NK-92 (cell line): ENCODE results near the gene CHN2.

Experiments used
- DNase-seq: peaks from one replicate; lab custom pipeline; 2025; ENCODE audit not compliant: unreplicated experiment; lab: John Stamatoyannopoulos, UW

Gene CHN2

GRCh38 chr7:29458933-29459332 is 264.4 kb downstream of the CHN2 start:
- no peak for DNase-seq

- no peak for DNase-seq
Measured at GRCh38 chr7:29459589-29459988, 265.0 kb downstream of the CHN2 start.

- DNase-seq = no peak
Measured at GRCh38 chr7:29461996-29462395, 267.4 kb downstream of the CHN2 start.

- DNase-seq = no peak
Measured at GRCh38 chr7:29463504-29464158, 269.1 kb downstream of the CHN2 start.

- no peak for DNase-seq
Measured at GRCh38 chr7:29464753-29465152, 270.2 kb downstream of the CHN2 start.

GRCh38 chr7:29467193-29467926 is 272.8 kb downstream of the CHN2 start:
- DNase-seq = no peak

GRCh38 chr7:29468196-29468595 is 273.6 kb downstream of the CHN2 start:
- no peak for DNase-seq

GRCh38 chr7:29469281-29469680 is 274.7 kb downstream of the CHN2 start:
- DNase-seq = no peak

- DNase-seq = no peak
Measured at GRCh38 chr7:29469976-29470557, 275.5 kb downstream of the CHN2 start.

- DNase-seq = no peak
Measured at GRCh38 chr7:29471444-29472138, 277.0 kb downstream of the CHN2 start.

- no peak for DNase-seq
Measured at GRCh38 chr7:29476916-29477315, 282.3 kb downstream of the CHN2 start.

GRCh38 chr7:29478226-29478625 is 283.7 kb downstream of the CHN2 start:
- no peak for DNase-seq

GRCh38 chr7:29478687-29479240 is 284.2 kb downstream of the CHN2 start:
- DNase-seq = no peak

GRCh38 chr7:29479301-29480200 is 285.0 kb downstream of the CHN2 start:
- no peak for DNase-seq

- no peak for DNase-seq
Measured at GRCh38 chr7:29480451-29480850, 285.9 kb downstream of the CHN2 start.

- no peak for DNase-seq
Measured at GRCh38 chr7:29480934-29481651, 286.5 kb downstream of the CHN2 start.

- no peak for DNase-seq
Measured at GRCh38 chr7:29482056-29482455, 287.5 kb downstream of the CHN2 start.

- no peak for DNase-seq
Measured at GRCh38 chr7:29483219-29484104, 288.9 kb downstream of the CHN2 start.

- DNase-seq = no peak
Measured at GRCh38 chr7:29484280-29484679, 289.7 kb downstream of the CHN2 start.
